Measurements from ENCODE around the gene ABO.
"Not testable (repeated sequence)": the region's sequence is repeated elsewhere in the genome, so short reads cannot be mapped to it uniquely, and the experiment has no call there.

ABO gene

GRCh38 chr9:133286523-133286922, 11.5 kb upstream of the ABO start:
- DNase-seq: no peak

- no peak for DNase-seq
Measured at GRCh38 chr9:133285252-133285775, 10.3 kb upstream of the ABO start.

- no peak for DNase-seq
Measured at GRCh38 chr9:133284362-133284761, 9.4 kb upstream of the ABO start.

GRCh38 chr9:133283255-133284032, 8.4 kb upstream of the ABO start:
- DNase-seq: not testable (repeated sequence)

GRCh38 chr9:133282464-133283238, 7.7 kb upstream of the ABO start:
- DNase-seq: no peak

GRCh38 chr9:133280392-133280791, 5.4 kb upstream of the ABO start:
- DNase-seq: no peak

GRCh38 chr9:133278161-133279114, 3.4 kb upstream of the ABO start:
- no peak for DNase-seq

GRCh38 chr9:133277467-133277866, 2.5 kb upstream of the ABO start:
- no peak for DNase-seq

- no peak for DNase-seq
Measured at GRCh38 chr9:133276923-133277322, 1.9 kb upstream of the ABO start.

- no peak for DNase-seq
Measured at GRCh38 chr9:133276001-133276884, 1.2 kb upstream of the ABO start.

GRCh38 chr9:133274236-133275104, 531 bp downstream of the ABO start:
- no peak for DNase-seq

- DNase-seq: no peak
Measured at GRCh38 chr9:133273819-133274218, 1.2 kb downstream of the ABO start.

GRCh38 chr9:133273098-133273497, 1.9 kb downstream of the ABO start:
- DNase-seq: no peak

- no peak for DNase-seq
Measured at GRCh38 chr9:133269537-133270362, 5.3 kb downstream of the ABO start.

- DNase-seq: not testable (repeated sequence)
Measured at GRCh38 chr9:133269136-133269535, 5.9 kb downstream of the ABO start.

GRCh38 chr9:133268335-133269056, 6.5 kb downstream of the ABO start:
- DNase-seq: no peak

GRCh38 chr9:133264235-133264764, 10.7 kb downstream of the ABO start:
- no peak for DNase-seq

GRCh38 chr9:133263557-133263956, 11.4 kb downstream of the ABO start:
- no peak for DNase-seq

GRCh38 chr9:133262226-133262625, 12.8 kb downstream of the ABO start:
- DNase-seq: no peak

Data from KG1 (cell line).